GM10248 (cell line): ENCODE measurements around the gene NDRG2.
"Not testable (repeated sequence)": the region's sequence is repeated elsewhere in the genome, so short reads cannot be mapped to it uniquely, and the experiment has no call there.

Experiments used
- CTCF ChIA-PET: fragments of 300-600 bp; sonication (Branson Sonifier 250); formaldehyde crosslinking; extraction: SDS; loops from one replicate; lab custom pipeline; 2021; ENCODE audit warnings: antibody characterized with exemption; lab: Yijun Ruan, JAX
- POLR2A ChIA-PET: fragments of 350-650 bp; sonication (Branson Sonifier 250); formaldehyde crosslinking; extraction: SDS; loops from one replicate; lab custom pipeline; 2020; ENCODE audit warnings: antibody characterized with exemption; lab: Yijun Ruan, JAX
- DNase-seq: peaks from one replicate; pipeline ENCODE4 v3.0.0; 2012; ENCODE audit errors: extremely low spot score
- TF ChIP-seq, protein P1 (sequence below): IDR thresholded peaks from 2 replicates; pipeline ENCODE4 v1.5.1; 2012; ENCODE audit warnings: mild to moderate bottlenecking, low read depth; ENCODE audit errors: extremely low read depth, missing control alignments, control extremely low read depth

NDRG2 gene

DNA sequence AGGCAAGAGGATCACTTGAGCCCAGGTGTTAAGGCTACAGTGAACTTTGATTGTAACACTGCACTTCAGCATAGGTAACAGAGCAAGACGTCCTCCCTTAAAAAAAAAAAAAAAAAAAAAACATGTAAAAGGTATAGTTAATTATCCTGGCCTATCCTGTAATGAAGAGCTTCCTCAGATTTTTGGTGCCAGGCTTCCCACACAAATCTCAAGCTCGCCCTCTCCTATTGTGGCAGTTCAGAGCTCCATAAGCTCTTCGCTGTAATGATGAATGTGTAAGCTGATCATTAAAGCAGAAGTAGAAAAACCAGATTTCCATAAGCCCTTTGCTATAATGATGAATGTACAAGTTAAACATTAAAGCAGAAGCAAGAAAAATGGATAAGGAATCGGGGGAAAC lies 27.7 kb downstream of the NDRG2 start:
- CTCF ChIA-PET, result interaction anchor here (0.7 to 8.6 kb wide), 8 partner anchors 15 to 107 kb away, joined by 3 to 57 read pairs (median 6); no protein-coding TSS in a partner anchor
- DNase-seq, result no peak
- TF ChIP-seq, protein P1, sequence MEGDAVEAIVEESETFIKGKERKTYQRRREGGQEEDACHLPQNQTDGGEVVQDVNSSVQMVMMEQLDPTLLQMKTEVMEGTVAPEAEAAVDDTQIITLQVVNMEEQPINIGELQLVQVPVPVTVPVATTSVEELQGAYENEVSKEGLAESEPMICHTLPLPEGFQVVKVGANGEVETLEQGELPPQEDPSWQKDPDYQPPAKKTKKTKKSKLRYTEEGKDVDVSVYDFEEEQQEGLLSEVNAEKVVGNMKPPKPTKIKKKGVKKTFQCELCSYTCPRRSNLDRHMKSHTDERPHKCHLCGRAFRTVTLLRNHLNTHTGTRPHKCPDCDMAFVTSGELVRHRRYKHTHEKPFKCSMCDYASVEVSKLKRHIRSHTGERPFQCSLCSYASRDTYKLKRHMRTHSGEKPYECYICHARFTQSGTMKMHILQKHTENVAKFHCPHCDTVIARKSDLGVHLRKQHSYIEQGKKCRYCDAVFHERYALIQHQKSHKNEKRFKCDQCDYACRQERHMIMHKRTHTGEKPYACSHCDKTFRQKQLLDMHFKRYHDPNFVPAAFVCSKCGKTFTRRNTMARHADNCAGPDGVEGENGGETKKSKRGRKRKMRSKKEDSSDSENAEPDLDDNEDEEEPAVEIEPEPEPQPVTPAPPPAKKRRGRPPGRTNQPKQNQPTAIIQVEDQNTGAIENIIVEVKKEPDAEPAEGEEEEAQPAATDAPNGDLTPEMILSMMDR, result no peak
- POLR2A ChIA-PET, result interaction anchor here (0.7 kb wide), 1 partner anchor 106 kb away, joined by 4 read pairs; no protein-coding TSS in a partner anchor

DNA sequence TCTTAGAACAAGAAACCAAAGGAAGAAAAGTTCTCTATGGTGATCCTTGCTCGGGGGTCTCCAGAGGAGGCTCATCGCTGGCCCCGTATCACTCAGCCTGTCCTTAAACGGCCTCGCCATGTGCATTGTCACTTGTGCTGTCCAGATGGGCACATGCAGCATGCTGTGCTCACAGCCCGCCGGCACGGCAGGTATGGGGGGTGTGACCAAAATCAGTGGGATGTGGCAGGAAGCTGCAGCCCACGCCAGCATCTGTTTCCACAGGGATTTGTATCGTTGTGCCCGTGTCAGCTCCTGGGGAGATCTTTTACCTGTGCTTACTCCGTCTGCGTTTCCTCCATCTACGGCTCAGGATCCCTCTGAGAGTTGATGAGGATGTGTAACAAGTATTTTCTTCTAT lies 28.3 kb downstream of the NDRG2 start:
- CTCF ChIA-PET, result interaction anchor here (0.7 to 8.6 kb wide), 8 partner anchors 9 to 96 kb away, joined by 3 to 57 read pairs (median 6); no protein-coding TSS in a partner anchor
- DNase-seq, result no peak
- TF ChIP-seq, protein P1, result no peak
- POLR2A ChIA-PET, result no interaction called here

GRCh38 chr14:20989787-20990600 lies 34.9 kb downstream of the NDRG2 start, which contains the start of gene METTL17:
Gene METTL17, plus strand, starts transcription at chr14:20989980. Its CDS starts 23 bp downstream, at chr14:20990003.
- TF ChIP-seq, protein P1, result peak; percentile 21
- ChIA-PET POLR2A (no interaction called here), CTCF (interaction anchor here (8.6 to 9.6 kb wide), 2 partner anchors 17 to 19 kb away, joined by 57 to 102 read pairs; no protein-coding TSS in a partner anchor)
- peak; percentile 91 for DNase-seq

GRCh38 chr14:20989471-20989786 lies 35.4 kb downstream of the NDRG2 start:
- TF ChIP-seq, protein P1, result no peak
- POLR2A ChIA-PET, result no interaction called here
- no peak for DNase-seq
- CTCF ChIA-PET, result interaction anchor here (0.8 to 9.6 kb wide), 4 partner anchors 18 to 296 kb away, joined by 3 to 102 read pairs (median 4); no protein-coding TSS in a partner anchor

DNA sequence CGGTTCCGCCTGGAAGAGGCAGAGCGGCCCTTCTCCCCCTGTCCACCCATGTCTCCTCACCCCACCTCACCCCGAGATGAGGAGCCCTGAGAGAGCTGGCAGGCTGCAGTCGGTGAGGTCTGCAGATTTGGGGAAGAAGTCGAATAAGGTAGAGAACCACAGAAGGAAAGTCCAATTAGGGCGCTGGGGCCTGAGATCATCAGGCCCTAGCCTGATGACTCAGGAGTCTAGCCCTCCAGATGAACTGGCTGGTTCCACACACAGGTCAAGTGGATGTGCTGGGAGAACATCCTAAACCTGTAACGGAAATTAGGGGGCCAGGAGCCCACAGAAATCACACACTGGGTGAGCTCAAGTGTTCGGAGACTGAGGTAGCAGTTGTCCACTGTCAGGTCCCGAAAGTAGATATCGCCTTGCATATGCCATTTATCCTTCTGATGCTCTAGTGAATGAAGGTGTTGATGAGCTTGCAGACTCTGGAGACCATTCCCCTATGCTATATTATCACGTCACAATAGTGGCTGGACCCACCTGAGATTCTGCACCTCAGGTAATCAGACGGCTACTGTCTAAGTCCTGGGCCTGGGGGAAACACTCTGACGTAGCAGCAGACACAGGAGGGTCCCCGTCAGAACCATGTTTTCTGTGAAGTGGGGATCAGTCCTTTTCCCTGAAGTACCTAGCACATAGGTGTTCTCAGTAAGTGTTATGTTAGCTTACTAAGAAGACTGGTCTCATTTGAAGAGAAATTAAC lies 36.0 kb downstream of the NDRG2 start:
- CTCF ChIA-PET, result interaction anchor here (0.8 to 9.6 kb wide), 4 partner anchors 17 to 296 kb away, joined by 3 to 102 read pairs (median 4); no protein-coding TSS in a partner anchor
- TF ChIP-seq, protein P1, result no peak
- POLR2A ChIA-PET, result no interaction called here
- DNase-seq, result no peak

- CTCF ChIA-PET, result interaction anchor here (9.6 kb wide), 1 partner anchor 15 kb away, joined by 102 read pairs; no protein-coding TSS in a partner anchor
- no peak for DNase-seq
- TF ChIP-seq, protein P1, result no peak
- POLR2A ChIA-PET, result no interaction called here
Measured at GRCh38 chr14:20986811-20987210, 38.0 kb downstream of the NDRG2 start.

DNA sequence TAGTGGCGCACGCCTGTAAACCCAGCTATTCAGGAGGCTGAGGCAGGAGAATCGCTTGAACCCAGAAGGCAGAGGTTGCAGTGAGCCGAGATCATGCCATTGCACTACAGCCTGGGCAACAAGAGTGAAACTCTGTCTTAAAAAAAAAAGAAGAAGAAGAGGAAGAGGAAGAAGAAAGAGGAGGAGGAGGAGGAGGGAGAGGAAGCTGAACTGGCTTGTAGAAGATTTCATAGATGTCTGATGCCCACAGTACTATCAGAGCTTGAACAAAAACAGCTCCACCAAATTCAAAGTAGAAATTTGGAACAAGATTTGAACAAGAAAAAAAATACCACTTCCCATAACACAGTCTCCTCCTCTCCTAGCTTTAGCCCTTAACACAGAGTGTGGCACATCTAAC lies 39.2 kb downstream of the NDRG2 start:
- POLR2A ChIA-PET, result not testable (repeated sequence)

More for the DNA sequence above, 39.2 kb downstream of the NDRG2 start:
- CTCF ChIA-PET, result interaction anchor here (0.9 to 9.6 kb wide), 2 partner anchors 14 to 18 kb away, joined by 3 to 102 read pairs; no protein-coding TSS in a partner anchor
- not testable (repeated sequence) for DNase-seq
